ENCODE results near the gene TPD52L2.

Gene TPD52L2

DNA sequence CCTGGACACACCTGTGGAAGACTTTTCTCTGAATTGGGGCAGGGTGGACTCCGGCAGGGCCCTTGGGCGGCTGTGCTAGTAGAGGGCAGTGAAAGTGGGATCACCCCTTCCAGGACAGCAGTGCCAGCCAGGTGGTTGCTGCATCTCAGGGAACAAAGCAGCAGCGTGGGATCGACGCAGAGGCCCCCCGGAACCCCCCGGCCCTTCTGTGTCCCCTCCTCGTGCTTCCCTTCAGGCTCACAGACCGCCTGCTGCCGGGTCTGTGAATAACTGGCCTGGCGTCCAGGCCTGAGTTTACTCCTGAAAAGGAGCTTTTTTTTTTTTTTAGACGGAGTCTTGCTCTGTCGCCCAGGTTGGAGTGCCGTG is 21.0 kb downstream of the TPD52L2 start:
- in situ Hi-C loops (cut with HindIII; ENCODE audit: low sequenced_read_pairs): no loop called here
- no peak for TF ChIP-seq CTCF (IDR thresholded peaks at IDR 0.05; ENCODE audit: low read depth, low read length, missing control alignments)
- DNase-seq (ENCODE audit: low read depth): no peak
- H3K4me3 ChIP-seq (ENCODE audit: low read depth, low read length): no peak overlapping the region

- in situ Hi-C loops (cut with HindIII; ENCODE audit: low sequenced_read_pairs): no loop called here
- no peak overlapping the region for H3K4me3 ChIP-seq (ENCODE audit: low read depth, low read length)
- no peak for TF ChIP-seq CTCF (IDR thresholded peaks at IDR 0.05; ENCODE audit: low read depth, low read length, missing control alignments)
- no peak for DNase-seq (ENCODE audit: low read depth)
Observed at GRCh38 chr20:63886921-63887320, 21.9 kb downstream of the TPD52L2 start.

- DNase-seq (ENCODE audit: low read depth): no peak
- in situ Hi-C loops (cut with HindIII; ENCODE audit: low sequenced_read_pairs): no loop called here
- no peak overlapping the region for H3K4me3 ChIP-seq (ENCODE audit: low read depth, low read length)
- TF ChIP-seq CTCF (IDR thresholded peaks at IDR 0.05; ENCODE audit: low read depth, low read length, missing control alignments): no peak
Observed at GRCh38 chr20:63889241-63890200, 24.5 kb downstream of the TPD52L2 start.

DNA sequence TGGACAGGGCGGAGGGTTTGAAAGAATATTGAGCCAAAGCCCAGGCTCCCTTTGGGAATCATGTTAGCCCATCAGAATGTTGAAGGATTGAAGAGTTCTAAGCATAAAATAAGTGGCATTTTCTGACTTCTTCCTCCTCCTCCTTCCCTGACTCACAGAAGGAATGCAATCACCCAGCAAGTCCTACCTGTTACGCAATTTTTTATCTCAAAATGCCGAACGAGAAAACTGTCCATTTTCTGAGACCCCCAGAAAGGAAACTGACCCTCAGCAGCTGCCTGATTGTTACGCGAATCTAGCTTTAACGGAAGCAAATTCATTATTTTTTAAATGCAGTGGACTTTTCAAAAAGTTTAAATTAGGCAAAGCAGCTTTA is 25.1 kb downstream of the TPD52L2 start:
- DNase-seq (ENCODE audit: low read depth): no peak
- no peak for TF ChIP-seq CTCF (IDR thresholded peaks at IDR 0.05; ENCODE audit: low read depth, low read length, missing control alignments)
- H3K4me3 ChIP-seq (ENCODE audit: low read depth, low read length): no peak overlapping the region
- in situ Hi-C loops (cut with HindIII; ENCODE audit: low sequenced_read_pairs): no loop called here

DNA sequence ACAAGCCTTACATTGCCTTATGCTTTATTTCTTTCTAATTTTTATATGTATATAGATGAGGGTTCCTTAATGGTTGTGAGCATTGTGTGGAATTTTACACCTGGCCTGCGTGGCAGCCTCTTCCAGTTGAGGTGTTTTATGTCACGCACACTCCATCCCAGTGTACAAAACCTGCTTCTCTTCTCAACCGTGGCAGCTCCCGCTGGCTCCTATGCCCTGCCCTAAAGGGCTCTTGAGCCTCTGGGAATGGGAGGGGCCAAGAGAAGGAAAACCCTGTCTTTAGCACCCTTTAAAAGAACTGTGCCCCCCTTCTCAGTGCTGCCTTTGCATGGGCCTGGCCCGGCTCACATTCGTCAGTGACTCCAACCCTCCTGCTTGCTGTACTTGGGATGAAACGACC is 25.5 kb downstream of the TPD52L2 start:
- in situ Hi-C loops (cut with HindIII; ENCODE audit: low sequenced_read_pairs): no loop called here
- no peak for TF ChIP-seq CTCF (IDR thresholded peaks at IDR 0.05; ENCODE audit: low read depth, low read length, missing control alignments)
- DNase-seq (ENCODE audit: low read depth): no peak
- no peak overlapping the region for H3K4me3 ChIP-seq (ENCODE audit: low read depth, low read length)

- H3K4me3 ChIP-seq (ENCODE audit: low read depth, low read length): no peak overlapping the region
- TF ChIP-seq CTCF (IDR thresholded peaks at IDR 0.05; ENCODE audit: low read depth, low read length, missing control alignments): no peak
- no peak for DNase-seq (ENCODE audit: low read depth)
- in situ Hi-C loops (cut with HindIII; ENCODE audit: low sequenced_read_pairs): no loop called here
Observed at GRCh38 chr20:63891061-63892002, 26.3 kb downstream of the TPD52L2 start.
